ENCODE results near the gene MAK.
A peak's percentile ranks its signal among the peaks of the same experiment; 100 is the strongest.

Gene MAK

GRCh38 chr6:10733151-10733715 is 105.1 kb downstream of the MAK start:
- H3K4me1 ChIP-seq (ENCODE audit: insufficient read depth, low read length): no peaks in the 10 kb centered on the region
- H3K9me3 ChIP-seq (ENCODE audit: insufficient read depth, low read length, severe bottlenecking): no peaks in the 10 kb centered on the region
- peaks cover 1% of the 10 kb centered on the region; the same call in 1 of the 2 replicates for H3K79me2 ChIP-seq (ENCODE audit: insufficient read depth, low read length)
- no peak overlapping the region for H3K9ac ChIP-seq (ENCODE audit: low read depth, low read length)
- peaks cover 47% of the 10 kb centered on the region for H3K36me3 ChIP-seq (ENCODE audit: insufficient read depth, low read length)
- H3K4me2 ChIP-seq (ENCODE audit: insufficient read depth, low read length): no peak overlapping the region
- H3K4me3 ChIP-seq (ENCODE audit: low read depth in 1 of 2, low read length in 2 of 2): no peak overlapping the region
- H4K20me1 ChIP-seq (ENCODE audit: insufficient read depth, low read length): no peaks in the 10 kb centered on the region
- H2AFZ ChIP-seq (ENCODE audit: low read depth, low read length): no peak overlapping the region
- H3K27ac ChIP-seq (ENCODE audit: low read length): no peak overlapping the region
- DNase-seq (no peak), ATAC-seq (ENCODE audit: insufficient read depth, low read depth) (peak; percentile 50; the same call in 2 of the 3 replicates)
- H3K27me3 ChIP-seq (ENCODE audit: insufficient read depth, low read length, poor library complexity): no peaks in the 10 kb centered on the region
- TF ChIP-seq EZH2 (IDR thresholded peaks at IDR 0.05; ENCODE audit: borderline replicate concordance, low read depth, low read length, severe bottlenecking) (no peak), CTCF (IDR thresholded peaks at IDR 0.05; ENCODE audit: borderline replicate concordance, extremely low read depth, low read length, poor library complexity, severe bottlenecking) (no peak)

DNA sequence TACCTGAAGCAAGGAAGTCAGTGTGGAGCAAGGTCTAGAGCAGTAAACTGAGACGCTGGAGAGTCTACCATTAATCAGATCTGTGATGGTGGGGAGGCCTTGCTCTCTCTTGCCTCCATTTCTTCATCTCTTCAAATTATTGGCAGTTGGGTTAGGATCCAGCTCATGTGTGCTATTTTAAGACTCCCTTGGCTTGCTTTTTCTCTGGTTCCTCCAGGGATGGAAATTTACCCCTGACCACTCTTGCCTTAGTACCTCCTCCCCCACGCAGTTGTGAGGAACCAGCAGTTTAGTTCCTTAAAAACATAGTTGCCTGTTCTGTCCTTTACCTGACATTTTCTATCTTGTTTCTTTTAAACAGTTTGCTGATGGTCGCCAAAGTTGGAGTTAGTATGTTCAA is 108.1 kb downstream of the MAK start:
- TF ChIP-seq EZH2 (IDR thresholded peaks at IDR 0.05; ENCODE audit: borderline replicate concordance, low read depth, low read length, severe bottlenecking) (no peak), CTCF (IDR thresholded peaks at IDR 0.05; ENCODE audit: borderline replicate concordance, extremely low read depth, low read length, poor library complexity, severe bottlenecking) (no peak)
- Histone ChIP-seq H3K27me3 (ENCODE audit: insufficient read depth, low read length, poor library complexity) (no peaks in the 10 kb centered on the region), H3K4me2 (ENCODE audit: insufficient read depth, low read length) (no peak overlapping the region), H3K79me2 (ENCODE audit: insufficient read depth, low read length) (peaks cover 13% of the 10 kb centered on the region), H3K9ac (ENCODE audit: low read depth, low read length) (no peak overlapping the region), H3K9me3 (ENCODE audit: insufficient read depth, low read length, severe bottlenecking) (no peaks in the 10 kb centered on the region), H4K20me1 (ENCODE audit: insufficient read depth, low read length) (no peaks in the 10 kb centered on the region), H2AFZ (ENCODE audit: low read depth, low read length) (no peak overlapping the region), H3K4me1 (ENCODE audit: insufficient read depth, low read length) (peaks cover 12% of the 10 kb centered on the region; the same call in 1 of the 2 replicates), H3K4me3 (ENCODE audit: low read depth in 1 of 2, low read length in 2 of 2) (no peak overlapping the region), H3K27ac (ENCODE audit: low read length) (no peak overlapping the region), H3K36me3 (ENCODE audit: insufficient read depth, low read length) (peaks cover 64% of the 10 kb centered on the region)
- DNase-seq: no peak
- no peak for ATAC-seq (ENCODE audit: insufficient read depth, low read depth)

DNA sequence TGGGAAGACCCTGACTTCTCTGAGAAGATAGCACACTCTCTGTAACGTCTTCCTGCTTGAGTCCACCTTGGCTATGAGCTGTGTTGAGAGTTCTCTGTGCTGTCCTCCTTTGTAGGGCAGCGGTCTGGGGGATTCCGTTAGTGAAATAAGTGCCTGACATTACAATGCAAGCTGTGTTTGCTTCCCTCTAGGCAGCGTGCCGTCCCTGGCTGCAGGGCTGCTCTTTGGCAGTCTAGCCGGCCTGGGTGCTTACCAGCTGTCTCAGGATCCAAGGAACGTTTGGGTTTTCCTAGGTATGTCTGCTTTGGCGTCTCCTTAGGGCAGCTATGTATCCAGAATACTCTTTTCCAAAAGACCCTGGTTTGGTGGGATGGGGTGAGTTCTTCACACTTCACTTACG is 112.6 kb downstream of the MAK start:
- Histone ChIP-seq H3K4me2 (ENCODE audit: insufficient read depth, low read length) (no peak overlapping the region), H3K36me3 (ENCODE audit: insufficient read depth, low read length) (peaks cover 48% of the 10 kb centered on the region)
- no peak for DNase-seq

More for the DNA sequence above, 112.6 kb downstream of the MAK start:
- no peak for ATAC-seq (ENCODE audit: insufficient read depth, low read depth)
- no peak for TF ChIP-seq CTCF (IDR thresholded peaks at IDR 0.05; ENCODE audit: borderline replicate concordance, extremely low read depth, low read length, poor library complexity, severe bottlenecking)
- TF ChIP-seq EZH2 (IDR thresholded peaks at IDR 0.05; ENCODE audit: borderline replicate concordance, low read depth, low read length, severe bottlenecking): no peak
- Histone ChIP-seq H3K4me1 (ENCODE audit: insufficient read depth, low read length) (peaks cover 51% of the 10 kb centered on the region), H3K79me2 (ENCODE audit: insufficient read depth, low read length) (peaks cover 49% of the 10 kb centered on the region), H3K27ac (ENCODE audit: low read length) (no peak overlapping the region), H4K20me1 (ENCODE audit: insufficient read depth, low read length) (no peaks in the 10 kb centered on the region), H3K9me3 (ENCODE audit: insufficient read depth, low read length, severe bottlenecking) (no peaks in the 10 kb centered on the region), H2AFZ (ENCODE audit: low read depth, low read length) (no peak overlapping the region), H3K9ac (ENCODE audit: low read depth, low read length) (no peak overlapping the region), H3K4me3 (ENCODE audit: low read depth in 1 of 2, low read length in 2 of 2) (no peak overlapping the region), H3K27me3 (ENCODE audit: insufficient read depth, low read length, poor library complexity) (no peaks in the 10 kb centered on the region)

Data from DND-41 (cell line).